GM21423 (cell line): ENCODE measurements around the gene NR4A1.

ENCODE experiments used
- ATAC-seq: cut with Tn5 transposase; IDR thresholded peaks from one replicate; pipeline ENCODE4 v1.9.1; 2021; ENCODE audit warnings: mild to moderate bottlenecking, moderate library complexity; ENCODE audit not compliant: unreplicated experiment

The NR4A1 gene

DNA sequence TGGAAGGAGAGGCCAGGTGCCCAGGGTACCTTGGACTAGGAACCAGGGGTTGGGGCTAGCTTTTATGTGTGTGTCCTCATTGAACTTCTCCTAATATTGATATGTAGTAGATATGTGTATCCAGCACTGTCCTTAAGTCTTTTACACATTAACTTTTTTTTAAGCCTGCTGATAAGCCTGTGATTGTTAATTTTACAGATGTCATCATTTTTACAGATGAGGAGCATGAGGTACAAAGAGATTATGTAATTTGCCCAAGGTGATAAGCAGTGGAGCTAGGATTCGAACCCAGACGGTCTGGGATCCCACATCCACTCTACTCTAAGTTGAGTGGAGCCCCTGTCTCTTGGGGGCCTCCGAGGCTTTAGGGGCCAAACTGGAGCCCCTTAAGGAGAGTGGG lies 10.2 kb upstream of the NR4A1 start:
- no peak for ATAC-seq

DNA sequence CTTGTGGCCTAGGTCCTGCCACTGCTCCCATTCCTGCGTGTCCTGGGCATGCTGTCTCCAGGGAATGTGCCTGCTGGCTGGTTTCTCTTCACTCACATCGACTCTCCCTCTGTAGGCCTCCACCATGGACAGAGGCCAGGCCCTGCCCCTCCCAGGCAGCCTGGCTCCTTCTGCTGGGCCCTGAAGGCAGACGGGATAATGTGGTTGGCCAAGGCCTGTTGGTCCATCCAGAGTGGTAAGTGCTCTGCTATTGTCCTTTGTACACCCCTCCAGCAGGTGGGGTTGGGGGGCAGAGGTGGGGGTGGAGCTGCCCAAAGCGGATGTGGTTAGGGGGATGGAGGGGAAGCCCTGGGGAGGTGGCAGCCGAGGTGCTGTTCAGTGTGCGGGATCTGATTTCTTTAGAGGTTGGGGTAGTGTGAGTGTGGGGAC lies 9.5 kb upstream of the NR4A1 start:
- no peak for ATAC-seq

DNA sequence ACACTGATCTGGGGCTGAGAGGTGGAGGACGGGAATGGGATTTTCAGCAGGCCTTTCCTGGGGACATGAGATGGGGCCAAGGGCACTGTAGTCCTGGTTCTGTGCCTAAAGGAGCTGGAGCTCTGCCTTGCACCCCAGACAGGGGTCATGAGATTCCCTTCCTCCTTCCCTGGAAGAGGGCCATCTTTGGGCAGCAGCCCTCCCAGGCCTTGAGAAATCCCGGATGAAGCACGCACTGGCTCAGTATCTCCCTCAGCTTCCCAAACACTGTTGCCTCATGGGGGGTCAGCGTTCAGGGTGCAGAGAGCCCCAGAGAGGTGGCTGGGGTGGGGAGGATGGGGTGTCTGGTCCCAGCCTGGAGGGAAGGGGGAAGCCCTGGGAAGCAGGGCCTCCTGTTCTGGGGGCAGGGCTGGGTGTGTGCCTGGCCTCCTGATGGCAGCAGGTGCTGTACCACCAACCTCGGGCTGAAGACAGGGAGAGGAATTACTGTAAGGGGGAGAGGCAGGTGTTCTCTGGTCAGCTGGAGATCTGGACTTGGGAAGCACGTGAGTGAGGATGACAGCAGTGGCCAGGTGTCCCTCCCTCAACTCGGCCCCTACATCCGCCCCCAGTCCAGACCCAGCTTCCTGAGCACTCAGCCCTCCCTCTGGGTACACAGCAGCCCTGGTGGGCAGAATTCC lies 8.4 kb upstream of the NR4A1 start:
- ATAC-seq: no peak

DNA sequence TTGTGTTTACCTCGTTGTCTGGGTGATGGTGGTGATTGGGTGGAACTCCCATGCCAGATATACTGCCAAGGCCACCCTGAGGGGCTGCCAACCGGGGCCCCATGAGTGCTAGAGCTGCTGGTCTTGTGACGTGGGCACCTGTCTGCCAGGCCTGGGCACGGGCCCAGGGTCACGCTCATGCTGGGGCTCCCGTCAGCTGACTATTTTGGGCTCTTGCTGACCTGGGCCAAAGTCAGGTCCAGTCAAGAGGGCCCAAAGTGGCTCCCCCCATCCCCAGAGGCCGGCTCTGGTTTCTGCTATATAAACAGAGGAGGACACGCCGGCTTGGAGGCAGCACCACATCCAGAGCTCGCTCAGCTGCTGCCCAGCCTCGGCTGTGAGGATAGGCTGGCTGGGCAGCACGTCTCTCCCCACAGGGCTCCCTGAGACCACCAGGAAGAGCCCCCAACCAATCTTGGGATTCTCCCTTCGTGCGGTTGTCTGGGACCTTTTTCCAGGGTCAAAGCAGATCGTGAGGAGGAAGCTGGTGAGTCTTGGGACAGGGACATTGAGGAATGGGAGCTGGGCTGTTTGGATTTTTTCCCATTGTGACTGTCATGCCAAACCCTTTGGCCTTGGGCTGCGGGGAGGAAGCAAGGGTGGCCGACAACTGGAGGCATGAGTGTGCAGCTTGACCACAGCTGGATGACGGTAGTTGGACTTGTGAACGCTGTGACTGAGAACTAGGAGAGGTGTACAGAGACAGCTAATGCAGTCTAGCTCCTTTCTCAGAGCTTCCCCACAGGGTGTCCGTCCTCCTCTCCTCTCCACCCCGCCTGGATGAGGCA lies 7.6 kb upstream of the NR4A1 start:
- no peak for ATAC-seq

DNA sequence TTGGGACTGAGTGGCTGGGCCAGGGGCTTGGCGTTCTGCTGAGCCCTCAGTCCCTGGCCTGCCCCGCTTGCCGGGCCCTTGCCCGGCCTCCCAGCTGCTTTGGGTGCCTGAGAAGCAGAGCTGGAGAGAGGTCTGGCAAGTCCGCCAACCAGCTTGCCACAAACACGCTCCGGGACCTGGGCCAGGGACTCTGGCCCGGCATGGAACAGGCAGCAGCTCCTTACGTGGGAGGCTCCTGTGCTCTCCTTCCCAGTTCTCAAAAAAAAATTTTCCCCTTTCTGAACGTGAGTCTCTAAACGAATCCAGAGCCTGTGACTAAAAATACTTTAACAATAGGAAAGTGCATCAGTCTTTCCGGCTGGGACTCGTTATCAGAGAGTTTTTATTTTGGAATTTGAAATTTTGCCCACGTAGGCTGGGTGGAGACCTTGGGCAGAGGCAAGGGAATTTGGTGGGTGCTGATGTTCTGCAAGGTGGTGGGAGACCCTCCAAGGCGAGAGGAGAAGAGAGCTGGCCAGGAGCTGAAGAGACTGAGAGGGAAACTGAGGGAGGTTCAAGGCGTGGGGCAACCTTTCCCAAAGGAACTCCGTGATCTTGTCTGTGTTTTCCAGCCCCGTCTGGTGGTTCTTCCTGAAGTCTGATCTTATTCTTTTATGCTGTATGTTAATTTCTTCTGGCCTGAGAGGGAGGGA lies 6.8 kb upstream of the NR4A1 start:
- ATAC-seq: no peak

DNA sequence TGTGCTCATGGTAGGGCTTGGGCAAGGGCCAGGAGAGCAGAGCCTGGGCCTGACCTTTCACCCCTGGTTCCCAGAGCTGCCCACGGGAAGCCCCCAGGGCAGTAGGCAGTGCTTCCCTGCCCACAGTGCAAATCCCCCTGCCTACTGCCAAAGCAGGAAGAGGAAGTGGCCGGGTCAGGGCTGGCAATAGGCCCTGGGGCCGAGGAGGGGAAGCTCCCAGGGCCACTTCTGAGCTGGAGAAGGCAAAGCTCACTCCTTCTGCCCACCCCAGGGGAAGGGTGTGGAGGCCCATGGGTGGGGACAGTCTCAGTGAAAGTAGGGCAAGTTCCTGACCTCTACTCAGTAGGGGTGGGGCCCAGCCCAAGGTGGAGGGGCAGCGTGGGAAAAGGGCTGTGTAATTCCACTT lies 5.4 kb upstream of the NR4A1 start:
- ATAC-seq: no peak

DNA sequence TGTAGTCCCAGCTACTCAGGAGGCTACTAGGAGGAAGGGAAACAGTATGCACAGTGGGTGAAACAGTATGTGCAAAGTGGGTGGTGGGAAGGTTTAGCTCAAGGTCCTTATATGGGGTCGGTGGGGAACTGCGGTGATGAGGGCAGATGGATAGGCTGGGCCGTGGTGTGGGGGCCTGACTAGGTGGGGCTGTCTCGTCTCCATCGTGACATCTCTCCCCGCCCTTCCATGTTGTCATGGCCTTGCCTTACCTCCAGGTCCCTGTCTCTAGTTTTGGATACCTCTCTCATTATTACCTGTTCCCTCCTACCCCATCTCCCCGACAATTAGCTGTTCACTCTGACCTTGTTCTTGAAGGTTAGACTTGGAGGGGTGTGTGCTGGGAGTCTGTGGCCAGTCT lies 4.4 kb upstream of the NR4A1 start:
- no peak for ATAC-seq

DNA sequence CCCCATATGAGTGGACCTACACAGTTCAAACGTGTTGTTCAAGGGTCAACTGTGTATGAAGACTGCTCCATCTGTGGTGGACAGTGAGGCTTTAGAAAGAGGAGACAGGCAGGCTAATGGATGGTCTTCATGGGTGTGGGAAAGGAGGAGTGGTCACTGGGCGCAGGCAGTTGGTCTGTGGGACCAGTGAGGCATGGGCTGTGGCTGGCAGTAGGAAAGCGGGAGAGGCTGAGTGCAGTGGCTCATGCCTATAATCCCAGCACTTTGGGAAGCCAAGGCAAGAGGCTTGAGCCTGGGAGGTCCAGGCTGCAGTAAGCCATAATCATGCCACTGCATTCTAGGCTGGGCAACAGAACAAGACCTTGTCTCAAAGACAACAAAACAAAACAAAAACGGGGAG lies 2.0 kb upstream of the NR4A1 start:
- no peak for ATAC-seq

DNA sequence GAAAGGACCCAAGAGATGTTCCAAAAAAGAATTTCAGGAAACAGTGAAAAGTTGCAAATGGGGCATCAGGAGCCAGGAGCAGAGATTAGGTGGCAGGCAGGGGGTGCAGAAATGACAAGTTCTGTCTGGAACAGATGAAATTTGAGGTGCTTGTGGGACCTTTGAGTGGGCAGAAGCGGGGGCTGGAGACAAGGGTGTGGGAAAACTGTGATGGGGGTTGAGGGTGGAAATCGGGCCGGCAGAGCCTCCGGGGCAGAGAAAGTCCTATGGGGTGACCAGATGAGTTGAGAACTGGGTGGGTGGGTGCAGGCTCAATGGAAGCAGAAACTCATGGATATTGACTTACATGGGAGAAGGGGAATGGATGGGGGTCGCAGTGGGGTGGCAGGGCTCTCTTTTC lies 1.6 kb upstream of the NR4A1 start:
- ATAC-seq: no peak

DNA sequence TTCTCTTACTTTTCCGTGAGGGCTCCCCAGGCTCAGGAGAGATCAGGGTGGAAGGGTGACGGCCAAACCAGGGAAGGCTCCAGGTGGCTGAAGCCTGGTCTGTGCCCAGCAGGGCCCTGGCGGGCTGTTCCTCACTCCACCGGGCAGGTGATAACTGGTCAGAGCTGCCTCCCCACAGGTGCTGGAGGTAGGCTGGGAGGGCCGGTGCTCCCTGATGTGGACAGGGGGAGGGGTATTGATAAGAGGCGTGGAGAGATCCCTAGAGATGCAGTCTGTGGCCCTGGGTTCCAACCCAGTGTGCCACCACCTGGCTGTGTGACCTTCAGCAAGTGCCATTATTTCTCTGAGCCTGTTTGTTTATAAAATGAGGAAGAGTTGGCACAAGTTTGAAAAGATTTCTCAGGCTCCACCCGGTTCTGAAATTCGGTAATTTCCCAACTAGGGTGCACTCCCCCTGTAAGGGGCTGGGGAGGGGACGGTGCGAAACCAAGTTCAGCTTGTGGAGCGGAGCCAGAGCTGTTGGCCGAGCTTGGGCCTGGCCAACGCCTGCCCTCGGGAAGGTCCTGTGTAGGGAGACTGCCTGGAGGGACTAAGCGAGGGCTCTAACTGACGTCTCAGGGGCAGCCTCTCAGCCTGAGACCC lies 1.0 kb upstream of the NR4A1 start:
- no peak for ATAC-seq

DNA sequence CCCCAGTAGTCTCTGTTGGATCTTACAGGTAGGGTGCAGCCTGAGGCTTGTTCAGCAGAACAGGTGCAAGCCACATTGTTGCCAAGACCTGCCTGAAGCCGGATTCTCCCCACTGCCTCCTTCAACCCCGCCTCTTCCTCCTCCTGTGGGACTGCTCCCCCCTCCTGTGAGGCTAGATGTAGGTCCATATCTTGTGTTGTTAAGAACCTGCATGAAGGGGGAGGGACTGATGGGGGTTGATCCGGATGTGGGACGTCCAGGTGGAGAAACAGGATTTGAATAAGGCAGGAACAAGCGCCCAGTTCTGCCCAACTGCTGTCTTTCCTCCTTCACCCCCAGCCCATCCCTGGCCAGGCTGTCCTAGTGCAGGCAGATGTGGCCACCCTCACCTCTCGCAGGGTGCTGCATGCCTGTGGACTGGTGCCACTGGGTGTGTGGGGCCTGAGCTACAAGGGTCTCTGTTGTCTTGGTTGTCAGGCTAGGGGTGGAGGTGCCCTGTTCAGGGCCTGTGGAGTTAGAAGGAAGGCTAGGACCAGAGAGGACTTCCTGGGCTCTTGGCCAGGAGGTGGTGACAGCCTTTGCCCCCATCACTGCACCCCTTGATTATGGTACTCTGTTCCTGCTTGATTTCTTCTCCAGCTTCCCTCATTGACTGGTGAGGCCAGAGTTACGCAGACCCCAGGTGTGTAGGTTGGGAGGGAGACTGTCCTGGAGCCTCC lies 1.4 kb downstream of the NR4A1 start:
- ATAC-seq: no peak

DNA sequence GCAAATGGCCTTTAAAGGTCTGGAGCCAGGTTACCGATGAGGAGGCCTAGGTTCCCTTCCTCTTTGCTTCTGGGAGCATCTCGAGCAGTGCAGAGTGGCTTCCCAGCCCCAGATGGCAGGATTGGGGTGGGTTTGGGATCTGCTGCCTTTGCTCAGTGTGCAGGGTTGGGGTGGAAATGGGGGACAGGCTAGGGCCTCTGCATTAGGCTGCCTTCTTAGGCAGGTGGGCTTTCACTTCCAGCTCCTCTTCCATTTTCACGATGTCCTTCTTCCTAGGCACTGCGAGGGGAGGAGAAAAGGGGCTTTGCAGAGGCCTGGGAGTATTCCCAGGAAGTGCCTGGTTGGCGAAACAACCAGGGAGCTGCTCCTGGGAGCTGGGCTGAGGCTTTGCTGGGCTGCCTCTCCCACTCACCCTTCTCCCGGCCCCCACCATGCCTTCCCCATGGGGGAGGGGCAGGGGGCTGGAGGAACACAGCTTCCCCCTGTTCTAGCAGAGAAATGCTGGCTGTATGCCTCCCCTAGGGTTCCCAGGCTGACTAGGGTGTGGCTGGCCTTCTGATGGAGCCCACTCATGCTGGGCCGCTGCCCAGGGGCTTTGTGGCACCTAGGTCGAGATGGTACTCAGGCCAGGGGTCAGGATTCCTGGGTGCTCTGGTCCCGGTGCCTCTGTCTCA lies 2.4 kb downstream of the NR4A1 start:
- no peak for ATAC-seq

DNA sequence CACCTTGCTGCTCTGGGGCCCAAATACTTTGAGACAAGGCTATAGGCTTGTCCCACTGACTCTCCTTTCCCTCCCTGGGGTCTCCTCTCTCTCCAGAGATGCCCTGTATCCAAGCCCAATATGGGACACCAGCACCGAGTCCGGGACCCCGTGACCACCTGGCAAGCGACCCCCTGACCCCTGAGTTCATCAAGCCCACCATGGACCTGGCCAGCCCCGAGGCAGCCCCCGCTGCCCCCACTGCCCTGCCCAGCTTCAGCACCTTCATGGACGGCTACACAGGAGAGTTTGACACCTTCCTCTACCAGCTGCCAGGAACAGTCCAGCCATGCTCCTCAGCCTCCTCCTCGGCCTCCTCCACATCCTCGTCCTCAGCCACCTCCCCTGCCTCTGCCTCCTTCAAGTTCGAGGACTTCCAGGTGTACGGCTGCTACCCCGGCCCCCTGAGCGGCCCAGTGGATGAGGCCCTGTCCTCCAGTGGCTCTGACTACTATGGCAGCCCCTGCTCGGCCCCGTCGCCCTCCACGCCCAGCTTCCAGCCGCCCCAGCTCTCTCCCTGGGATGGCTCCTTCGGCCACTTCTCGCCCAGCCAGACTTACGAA lies 3.1 kb downstream of the NR4A1 start:
- ATAC-seq: no peak

DNA sequence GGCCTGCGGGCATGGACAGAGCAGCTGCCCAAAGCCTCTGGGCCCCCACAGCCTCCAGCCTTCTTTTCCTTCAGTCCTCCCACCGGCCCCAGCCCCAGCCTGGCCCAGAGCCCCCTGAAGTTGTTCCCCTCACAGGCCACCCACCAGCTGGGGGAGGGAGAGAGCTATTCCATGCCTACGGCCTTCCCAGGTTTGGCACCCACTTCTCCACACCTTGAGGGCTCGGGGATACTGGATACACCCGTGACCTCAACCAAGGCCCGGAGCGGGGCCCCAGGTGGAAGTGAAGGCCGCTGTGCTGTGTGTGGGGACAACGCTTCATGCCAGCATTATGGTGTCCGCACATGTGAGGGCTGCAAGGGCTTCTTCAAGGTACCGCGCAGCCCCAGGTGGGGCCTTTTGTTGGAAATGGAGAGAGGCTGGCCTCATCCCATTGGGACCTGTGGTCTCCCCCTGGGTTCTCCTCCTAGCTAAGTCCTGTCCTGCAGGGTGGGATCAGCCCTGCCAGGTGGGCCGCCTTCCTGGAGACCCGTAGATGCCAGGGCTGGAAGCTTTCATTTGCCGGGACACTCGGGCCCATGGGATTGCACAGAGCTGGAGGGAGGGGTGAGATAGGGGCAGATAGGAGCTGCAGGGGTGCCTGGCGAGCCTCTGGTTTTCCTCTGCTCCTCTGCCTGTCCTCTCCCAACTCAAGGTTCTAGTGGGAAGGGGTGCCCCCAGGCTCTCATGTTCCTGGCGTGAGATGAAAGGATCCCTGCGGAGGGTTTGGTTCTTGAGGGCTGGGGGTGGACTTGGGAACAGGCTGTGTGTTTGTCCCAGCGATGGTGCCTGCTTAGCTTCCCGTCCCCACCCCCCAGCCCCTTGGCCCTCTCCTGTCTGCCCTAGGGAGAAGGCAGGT lies 3.8 kb downstream of the NR4A1 start:
- no peak for ATAC-seq

DNA sequence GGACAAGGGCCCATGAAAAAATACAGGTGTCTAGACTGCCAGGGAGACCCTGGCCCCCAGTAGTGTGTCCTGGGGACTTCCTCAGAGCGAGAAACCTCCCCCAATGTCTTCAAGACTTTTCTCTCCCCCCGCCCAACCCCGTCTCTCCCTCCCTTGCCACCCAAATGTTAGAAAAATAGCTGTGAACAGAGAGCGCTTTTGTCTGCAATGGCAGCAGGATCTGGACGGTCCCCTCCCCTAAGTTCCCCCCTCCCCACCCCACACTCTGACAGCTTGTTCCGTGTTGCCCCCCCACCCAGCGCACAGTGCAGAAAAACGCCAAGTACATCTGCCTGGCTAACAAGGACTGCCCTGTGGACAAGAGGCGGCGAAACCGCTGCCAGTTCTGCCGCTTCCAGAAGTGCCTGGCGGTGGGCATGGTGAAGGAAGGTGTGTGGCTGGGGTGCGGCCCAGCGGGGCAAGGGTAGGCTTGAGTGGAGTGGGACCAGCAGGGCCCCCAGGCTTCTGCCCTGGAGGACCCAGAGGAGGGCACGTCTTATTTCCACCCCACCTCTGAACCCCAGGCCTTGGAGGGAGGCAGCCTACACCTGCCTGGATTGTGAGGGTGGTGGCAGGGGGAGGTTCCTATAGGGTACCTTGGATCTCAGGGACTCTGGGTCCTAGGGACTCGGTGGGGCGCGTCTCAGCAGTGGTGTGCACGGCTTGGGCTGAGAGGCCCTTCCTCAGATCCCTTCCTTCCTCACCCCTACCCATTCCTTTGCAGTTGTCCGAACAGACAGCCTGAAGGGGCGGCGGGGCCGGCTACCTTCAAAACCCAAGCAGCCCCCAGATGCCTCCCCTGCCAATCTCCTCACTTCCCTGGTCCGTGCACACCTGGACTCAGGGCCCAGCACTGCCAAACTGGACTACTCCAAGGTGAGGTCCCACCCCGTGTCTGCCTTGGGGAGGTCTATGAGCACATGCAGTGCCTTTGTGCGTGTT lies 4.8 kb downstream of the NR4A1 start:
- no peak for ATAC-seq

DNA sequence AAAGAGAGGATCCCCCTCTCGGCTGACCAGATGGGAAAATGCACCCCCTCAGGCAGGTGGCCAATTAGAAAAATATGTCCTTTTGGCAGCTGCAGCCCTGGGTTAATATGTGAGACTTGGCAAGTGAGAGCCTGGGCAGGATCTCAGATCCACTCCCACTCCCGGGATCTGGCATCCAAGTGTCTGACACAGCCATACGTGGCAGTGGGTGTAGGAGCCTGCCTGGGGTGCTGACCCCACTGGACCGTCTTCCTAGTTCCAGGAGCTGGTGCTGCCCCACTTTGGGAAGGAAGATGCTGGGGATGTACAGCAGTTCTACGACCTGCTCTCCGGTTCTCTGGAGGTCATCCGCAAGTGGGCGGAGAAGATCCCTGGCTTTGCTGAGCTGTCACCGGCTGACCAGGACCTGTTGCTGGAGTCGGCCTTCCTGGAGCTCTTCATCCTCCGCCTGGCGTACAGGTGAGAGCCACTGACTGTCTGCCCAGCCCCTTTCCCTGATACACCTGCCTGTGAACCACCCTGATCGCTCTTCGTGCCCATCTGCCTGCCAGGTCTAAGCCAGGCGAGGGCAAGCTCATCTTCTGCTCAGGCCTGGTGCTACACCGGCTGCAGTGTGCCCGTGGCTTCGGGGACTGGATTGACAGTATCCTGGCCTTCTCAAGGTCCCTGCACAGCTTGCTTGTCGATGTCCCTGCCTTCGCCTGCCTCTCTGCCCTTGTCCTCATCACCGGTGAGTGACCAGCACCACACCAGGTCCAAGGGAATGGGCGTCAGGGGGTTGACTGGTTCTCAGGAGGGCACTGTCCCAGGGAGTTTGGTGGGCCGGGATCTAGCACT lies 5.8 kb downstream of the NR4A1 start:
- no peak for ATAC-seq
